ENCODE data around the gene DMPK. TPM values are rescaled to one million over a fixed set of nuclear protein-coding genes. Genes with fewer than 3 reads are reported as not detected.

DMPK gene
- total RNA-seq, 1 donor from 2014 or later, result 50.1 TPM

- TF ChIP-seq CTCF (IDR thresholded peaks at IDR 0.05), result no peak
- Histone ChIP-seq H3K9me3 (no peaks in the 10 kb centered on the region), H3K27ac (no peak overlapping the region), H3K27me3 (no peaks in the 10 kb centered on the region), H3K36me3 (peaks cover 1% of the 10 kb centered on the region), H3K4me3 (no peak overlapping the region), H3K4me1 (peaks cover 3% of the 10 kb centered on the region)
- no peak for DNase-seq
- intact Hi-C loops (cut with DNase I), result no loop called here
- ATAC-seq, result no peak
Observed at GRCh38 chr19:45814166-45814780, 32.0 kb upstream of the DMPK start.

GRCh38 chr19:45812297-45812696 lies 30.0 kb upstream of the DMPK start:
- Histone ChIP-seq H3K27ac (no peak overlapping the region), H3K4me3 (no peak overlapping the region), H3K27me3 (no peaks in the 10 kb centered on the region), H3K4me1 (peaks cover 3% of the 10 kb centered on the region), H3K9me3 (no peaks in the 10 kb centered on the region), H3K36me3 (no peaks in the 10 kb centered on the region)
- DNase-seq (no peak), ATAC-seq (no peak)
- intact Hi-C loops (cut with DNase I), result no loop called here
- TF ChIP-seq CTCF (IDR thresholded peaks at IDR 0.05), result no peak

GRCh38 chr19:45809643-45810159 lies 27.4 kb upstream of the DMPK start:
- intact Hi-C loops (cut with DNase I), result no loop called here
- no peak overlapping the region for H3K4me3 ChIP-seq
- peaks cover 3% of the 10 kb centered on the region for H3K4me1 ChIP-seq
- DNase-seq (no peak), ATAC-seq (no peak)
- H3K27ac ChIP-seq, result no peak overlapping the region
- no peaks in the 10 kb centered on the region for H3K9me3 ChIP-seq
- TF ChIP-seq CTCF (IDR thresholded peaks at IDR 0.05), result no peak
- no peaks in the 10 kb centered on the region for H3K27me3 ChIP-seq
- H3K36me3 ChIP-seq, result no peaks in the 10 kb centered on the region

GRCh38 chr19:45805719-45806118 lies 23.4 kb upstream of the DMPK start:
- no peak overlapping the region for H3K4me3 ChIP-seq
- no peaks in the 10 kb centered on the region for H3K27me3 ChIP-seq
- no peak overlapping the region for H3K27ac ChIP-seq
- DNase-seq, result no peak
- H3K4me1 ChIP-seq, result peaks cover 3% of the 10 kb centered on the region
- TF ChIP-seq CTCF (IDR thresholded peaks at IDR 0.05), result no peak
- intact Hi-C loops (cut with DNase I), result no loop called here
- H3K9me3 ChIP-seq, result no peaks in the 10 kb centered on the region
- no peak for ATAC-seq
- no peaks in the 10 kb centered on the region for H3K36me3 ChIP-seq

GRCh38 chr19:45804959-45805230 lies 22.6 kb upstream of the DMPK start:
- no peak for TF ChIP-seq CTCF (IDR thresholded peaks at IDR 0.05)
- H3K36me3 ChIP-seq, result no peaks in the 10 kb centered on the region
- no peaks in the 10 kb centered on the region for H3K9me3 ChIP-seq
- ATAC-seq (no peak), DNase-seq (no peak)
- H3K27ac ChIP-seq, result no peak overlapping the region
- no peak overlapping the region for H3K4me3 ChIP-seq
- H3K4me1 ChIP-seq, result peaks cover 3% of the 10 kb centered on the region
- no peaks in the 10 kb centered on the region for H3K27me3 ChIP-seq
- intact Hi-C loops (cut with DNase I), result no loop called here

Measured in upper lobe of right lung (tissue), 1 donor.